GM18519 (cell line): ENCODE measurements around the gene RAB1B.
"Not testable (repeated sequence)": the region's sequence is repeated elsewhere in the genome, so short reads cannot be mapped to it uniquely, and the experiment has no call there.

ENCODE experiments used
- ATAC-seq: cut with Tn5 transposase; IDR thresholded peaks from one replicate; pipeline ENCODE4 v1.9.1; 2021; ENCODE audit warnings: mild to moderate bottlenecking, moderate library complexity; ENCODE audit not compliant: unreplicated experiment, low FRiP score

The RAB1B gene

DNA sequence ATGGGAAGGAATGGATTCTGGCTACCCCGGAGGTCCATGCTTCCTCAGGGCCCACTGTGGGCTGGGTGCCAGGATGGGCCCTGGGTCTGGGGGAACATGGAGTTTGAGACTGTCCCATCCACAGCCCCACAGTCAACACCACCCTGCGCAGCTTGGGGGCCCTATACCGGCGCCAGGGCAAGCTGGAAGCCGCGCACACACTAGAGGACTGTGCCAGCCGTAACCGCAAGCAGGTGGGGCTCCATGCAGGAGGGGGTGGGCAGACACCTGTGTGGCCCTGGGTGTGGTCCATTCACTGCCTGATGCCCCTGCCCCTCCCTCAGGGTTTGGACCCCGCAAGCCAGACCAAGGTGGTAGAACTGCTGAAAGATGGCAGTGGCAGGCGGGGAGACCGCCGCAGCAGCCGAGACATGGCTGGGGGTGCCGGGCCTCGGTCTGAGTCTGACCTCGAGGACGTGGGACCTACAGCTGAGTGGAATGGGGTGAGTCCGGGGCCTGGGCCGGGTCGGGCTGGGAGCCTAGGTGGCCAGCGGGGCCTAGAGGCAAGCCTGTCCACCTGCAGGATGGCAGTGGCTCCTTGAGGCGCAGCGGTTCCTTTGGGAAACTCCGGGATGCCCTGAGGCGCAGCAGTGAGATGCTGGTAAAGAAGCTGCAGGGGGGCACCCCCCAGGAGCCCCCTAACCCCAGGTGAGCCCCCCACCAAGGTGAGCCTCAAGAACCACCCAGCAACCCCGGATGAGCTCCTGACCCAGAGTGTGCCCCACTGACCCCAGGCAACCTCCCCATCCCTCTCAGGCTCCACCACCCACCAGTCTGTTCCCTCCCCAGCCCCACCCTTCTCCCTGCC, 2.7 kb upstream of the RAB1B start:
- no peak for ATAC-seq

DNA sequence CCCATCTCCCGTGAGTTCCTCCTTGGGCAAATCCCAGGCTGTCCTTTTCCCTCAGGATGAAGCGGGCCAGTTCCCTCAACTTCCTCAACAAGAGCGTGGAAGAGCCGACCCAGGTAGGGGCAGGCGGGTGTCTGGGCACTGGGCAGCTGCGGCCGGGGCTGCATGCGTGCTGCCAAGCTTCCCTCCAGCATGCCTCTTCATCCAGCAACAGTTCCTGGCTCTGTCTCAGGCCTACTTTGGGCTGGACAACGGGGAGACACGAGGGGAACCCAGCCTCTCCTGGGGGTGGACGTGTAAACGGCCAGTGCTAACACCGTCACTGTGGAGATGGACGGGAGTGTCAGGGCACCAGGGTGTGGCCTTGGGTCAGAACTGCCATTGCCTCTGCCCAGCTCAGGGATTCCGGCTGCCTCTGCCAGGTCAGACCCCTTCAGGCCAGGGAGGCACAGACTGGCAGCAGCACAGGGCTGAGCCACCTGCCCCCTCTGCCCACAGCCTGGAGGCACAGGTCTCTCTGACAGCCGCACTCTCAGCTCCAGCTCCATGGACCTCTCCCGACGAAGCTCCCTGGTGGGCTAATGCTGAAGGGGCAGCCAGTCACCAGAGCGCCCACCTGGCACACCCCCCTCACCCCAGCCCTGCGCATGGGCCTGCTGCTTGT, 1.9 kb upstream of the RAB1B start:
- ATAC-seq: no peak

DNA sequence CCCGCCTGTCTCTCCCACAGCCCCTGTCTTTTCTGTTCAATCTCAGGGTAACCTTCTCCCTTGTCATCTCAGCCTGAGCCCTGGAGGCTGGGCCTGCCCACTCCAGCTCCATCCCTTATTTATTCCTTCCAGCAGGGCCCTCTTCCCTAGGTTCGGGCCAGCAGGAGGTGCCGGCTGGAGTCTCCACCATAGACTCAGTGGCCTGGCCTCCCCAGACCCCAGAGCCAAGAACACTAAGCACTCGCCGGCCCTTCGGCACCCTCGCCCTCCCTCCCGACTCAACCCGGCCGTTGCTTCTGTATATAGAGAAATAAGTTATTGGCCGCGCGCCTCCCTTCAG, 1.4 kb upstream of the RAB1B start:
- no peak for ATAC-seq

- peak; percentile 26 for ATAC-seq
Measured at GRCh38 chr11:66267379-66268243, 828 bp upstream of the RAB1B start.

DNA sequence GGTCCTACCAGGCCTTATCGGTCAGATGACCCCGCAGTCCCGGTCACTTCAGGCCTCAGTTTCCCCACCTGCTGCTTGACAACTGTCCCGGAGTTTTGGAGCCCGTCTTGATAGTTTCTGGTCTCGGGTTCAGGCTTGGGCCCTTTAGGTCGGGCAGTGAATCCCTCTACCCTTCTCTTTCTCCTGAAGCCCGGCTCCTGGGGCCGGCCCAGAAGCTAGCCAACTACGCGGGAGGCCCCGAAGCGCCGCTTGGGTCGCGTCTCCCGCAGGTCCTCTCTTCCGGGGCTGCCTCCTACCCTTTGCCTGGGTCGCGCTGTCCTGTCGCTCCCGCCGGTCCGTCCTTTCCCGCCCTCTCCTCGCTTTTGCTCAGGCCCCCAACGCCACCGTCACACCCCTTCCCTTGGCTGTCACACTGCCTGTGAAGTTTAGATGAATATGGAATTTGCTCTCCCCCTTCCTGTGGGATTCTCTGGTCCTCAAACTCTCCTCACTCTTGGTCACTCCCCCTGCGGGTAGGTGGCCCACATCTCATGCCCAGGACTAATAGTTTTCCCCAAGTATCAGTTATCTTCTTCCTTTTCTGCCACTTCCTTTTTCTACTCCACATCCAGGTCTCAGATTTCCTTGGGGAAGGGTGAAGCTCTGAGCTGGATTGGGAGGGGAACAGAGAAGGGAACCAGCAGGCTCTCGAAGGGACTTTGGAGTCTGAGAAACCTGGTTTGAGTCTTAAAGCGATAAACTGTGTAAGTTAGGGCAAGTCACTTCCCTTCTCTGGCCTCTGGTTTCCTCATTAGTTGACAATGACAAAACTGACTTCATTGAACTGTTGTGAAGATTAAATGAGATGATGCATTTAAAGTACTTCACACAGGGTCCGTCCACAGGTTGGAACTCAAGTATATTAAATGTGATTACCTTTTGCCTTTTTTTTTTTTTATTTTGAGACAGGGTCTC, 790 bp downstream of the RAB1B start:
- no peak for ATAC-seq

- no peak for ATAC-seq
Measured at GRCh38 chr11:66271816-66272215, 3.4 kb downstream of the RAB1B start.

GRCh38 chr11:66272596-66272995, 4.2 kb downstream of the RAB1B start:
- no peak for ATAC-seq

GRCh38 chr11:66274219-66274618, 5.8 kb downstream of the RAB1B start:
- ATAC-seq: no peak

- ATAC-seq: no peak
Measured at GRCh38 chr11:66275396-66275795, 7.0 kb downstream of the RAB1B start.

DNA sequence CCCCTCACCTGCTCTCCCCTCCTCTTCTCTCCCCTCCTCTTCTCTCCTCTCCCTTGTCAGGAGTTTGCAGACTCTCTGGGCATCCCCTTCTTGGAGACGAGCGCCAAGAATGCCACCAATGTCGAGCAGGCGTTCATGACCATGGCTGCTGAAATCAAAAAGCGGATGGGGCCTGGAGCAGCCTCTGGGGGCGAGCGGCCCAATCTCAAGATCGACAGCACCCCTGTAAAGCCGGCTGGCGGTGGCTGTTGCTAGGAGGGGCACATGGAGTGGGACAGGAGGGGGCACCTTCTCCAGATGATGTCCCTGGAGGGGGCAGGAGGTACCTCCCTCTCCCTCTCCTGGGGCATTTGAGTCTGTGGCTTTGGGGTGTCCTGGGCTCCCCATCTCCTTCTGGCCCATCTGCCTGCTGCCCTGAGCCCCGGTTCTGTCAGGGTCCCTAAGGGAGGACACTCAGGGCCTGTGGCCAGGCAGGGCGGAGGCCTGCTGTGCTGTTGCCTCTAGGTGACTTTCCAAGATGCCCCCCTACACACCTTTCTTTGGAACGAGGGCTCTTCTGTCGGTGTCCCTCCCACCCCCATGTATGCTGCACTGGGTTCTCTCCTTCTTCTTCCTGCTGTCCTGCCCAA, 7.7 kb downstream of the RAB1B start:
- no peak for ATAC-seq

- not testable (repeated sequence) for ATAC-seq
Measured at GRCh38 chr11:66276619-66277018, 8.2 kb downstream of the RAB1B start.

DNA sequence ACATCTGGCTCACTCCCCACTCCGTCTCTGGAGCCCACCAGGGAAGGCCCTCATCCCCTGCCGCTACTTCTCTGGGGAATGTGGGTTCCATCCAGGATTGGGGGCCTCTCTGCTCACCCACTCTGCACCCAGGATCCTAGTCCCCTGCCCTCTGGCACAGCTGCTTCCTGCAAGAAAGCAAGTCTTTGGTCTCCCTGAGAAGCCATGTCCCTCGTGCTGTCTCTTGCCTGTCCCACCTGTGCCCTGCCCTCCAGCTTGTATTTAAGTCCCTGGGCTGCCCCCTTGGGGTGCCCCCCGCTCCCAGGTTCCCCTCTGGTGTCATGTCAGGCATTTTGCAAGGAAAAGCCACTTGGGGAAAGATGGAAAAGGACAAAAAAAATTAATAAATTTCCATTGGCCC, 8.6 kb downstream of the RAB1B start:
- ATAC-seq: not testable (repeated sequence)

DNA sequence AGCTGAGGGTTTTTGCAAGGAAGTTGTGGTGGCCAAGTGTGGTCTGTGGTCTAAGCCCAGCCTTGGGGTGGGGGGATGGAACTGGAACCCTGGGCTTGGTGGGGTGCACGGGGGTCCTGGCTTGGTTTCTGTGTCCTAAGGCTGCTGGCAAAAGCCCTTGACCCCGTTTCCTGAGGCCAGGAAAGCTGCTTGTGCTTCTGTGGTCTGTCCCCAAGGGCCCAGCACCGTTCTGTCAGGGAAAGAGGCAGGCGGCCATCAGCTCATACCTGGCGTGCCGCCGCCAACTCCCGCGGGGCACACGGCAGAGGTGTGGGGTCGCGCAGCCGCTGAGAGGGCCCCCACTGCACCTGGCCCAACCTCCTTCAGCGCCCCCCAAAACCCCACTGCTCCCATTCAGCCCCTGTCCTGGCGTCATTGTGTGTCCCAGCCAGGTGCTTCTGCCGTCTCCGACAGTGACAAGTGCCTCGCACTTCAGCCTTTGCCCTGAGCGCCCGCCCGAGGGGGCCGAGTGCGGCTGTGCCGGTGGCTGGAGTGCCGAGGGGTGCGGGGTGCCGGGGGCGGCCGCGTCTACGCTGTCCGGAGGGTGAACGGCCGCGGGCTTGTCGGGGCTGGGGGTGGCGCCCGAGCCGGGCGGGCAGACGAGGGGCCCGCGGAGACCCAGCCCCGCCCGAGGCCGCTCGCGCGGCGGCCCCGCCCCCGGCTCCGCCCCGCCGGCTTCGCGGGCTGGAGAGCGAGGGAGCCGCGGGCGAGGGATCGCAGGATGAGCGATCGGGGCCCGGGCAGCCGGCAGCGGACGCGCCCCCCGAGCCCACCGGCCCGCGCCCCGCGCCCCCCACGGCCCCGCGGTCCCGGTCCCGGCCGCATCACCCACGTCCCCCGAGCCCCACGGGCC, 9.3 kb downstream of the RAB1B start, which contains the start of gene CNIH2:
Gene CNIH2 (plus strand): TSS at position 705 of the 892 bp plus-strand sequence. CDS start 282 bp downstream, outside the sequence.
- ATAC-seq: no peak

DNA sequence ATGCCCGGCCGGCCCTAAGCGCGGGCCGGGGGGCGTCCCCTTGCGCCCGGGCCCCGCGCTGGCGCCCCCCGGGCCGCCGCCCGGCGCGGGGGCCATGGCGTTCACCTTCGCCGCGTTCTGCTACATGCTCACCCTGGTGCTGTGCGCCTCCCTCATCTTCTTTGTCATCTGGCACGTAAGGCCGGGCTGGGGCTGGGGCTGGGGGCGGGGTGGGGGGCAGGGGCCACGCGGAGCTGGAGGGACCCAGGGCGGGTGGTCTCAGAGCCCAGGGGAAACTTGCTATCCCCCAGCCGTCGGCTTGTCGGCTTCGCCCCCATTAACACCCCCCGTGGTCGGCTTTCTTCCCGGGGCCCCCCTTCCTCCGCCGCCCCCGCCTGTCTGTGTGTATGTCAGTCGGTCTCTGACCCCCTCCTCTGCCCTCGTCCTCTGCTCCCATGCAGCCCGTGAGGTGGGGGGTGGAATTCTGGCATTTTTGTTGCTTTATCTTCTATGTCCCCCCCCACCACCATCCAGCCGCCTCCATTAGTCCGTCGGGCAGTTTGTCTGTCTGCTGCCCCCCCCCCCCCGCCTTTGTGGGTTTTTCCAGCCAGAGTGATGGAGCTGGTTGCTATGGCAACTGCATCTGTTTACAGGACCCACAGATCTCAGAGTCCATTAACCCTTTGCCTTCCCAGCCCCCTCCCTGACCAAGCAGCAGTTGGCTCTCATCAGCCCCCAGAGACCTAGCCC, 10.1 kb downstream of the RAB1B start:
- ATAC-seq: no peak

DNA sequence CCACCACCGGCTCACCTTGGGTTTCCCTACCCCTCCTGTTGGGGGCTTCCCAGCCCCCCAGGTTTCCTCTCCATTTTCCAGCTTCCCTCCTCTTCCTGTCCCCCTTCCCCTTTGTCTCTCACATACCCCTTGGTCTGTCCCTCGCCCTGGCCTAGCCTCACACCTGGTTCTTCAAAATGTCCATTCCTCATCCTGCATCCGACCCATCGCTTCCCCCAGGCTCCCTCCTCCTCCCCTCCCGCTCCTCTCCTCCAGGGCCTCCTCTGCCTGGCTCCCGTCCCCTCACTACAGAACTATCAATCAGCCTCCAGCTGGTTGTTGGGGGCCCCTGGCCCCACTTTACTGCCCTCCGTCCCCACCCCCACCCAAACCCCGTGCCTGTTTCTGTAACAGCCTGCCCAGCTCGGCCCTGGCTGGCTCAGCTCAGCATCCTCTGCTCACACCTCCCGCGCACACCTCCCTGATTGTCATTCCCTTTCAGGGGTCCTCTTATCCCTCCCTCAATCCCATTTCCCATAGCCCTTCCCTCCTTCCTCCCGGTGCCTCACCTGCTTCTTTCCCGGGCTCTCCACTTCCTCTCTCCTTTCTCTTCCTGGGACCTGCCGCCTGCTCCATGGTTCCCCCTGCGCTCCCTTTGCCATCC, 10.8 kb downstream of the RAB1B start:
- ATAC-seq: no peak

- no peak for ATAC-seq
Measured at GRCh38 chr11:66280428-66280827, 12.0 kb downstream of the RAB1B start.

- no peak for ATAC-seq
Measured at GRCh38 chr11:66281001-66281400, 12.6 kb downstream of the RAB1B start.
